ENCODE results near the gene TMEM220. TPM values are rescaled to one million over a fixed set of nuclear protein-coding genes. Genes with fewer than 3 reads are reported as not detected.

The TMEM220 gene
- total and polyA plus RNA-seq, 10 of the 15 experiments (the other 5 are each of a cell fraction or from before 2014, with no cell fraction given) = 0.02 to 0.30 (median 0.06) TPM; not detected in 1

DNA sequence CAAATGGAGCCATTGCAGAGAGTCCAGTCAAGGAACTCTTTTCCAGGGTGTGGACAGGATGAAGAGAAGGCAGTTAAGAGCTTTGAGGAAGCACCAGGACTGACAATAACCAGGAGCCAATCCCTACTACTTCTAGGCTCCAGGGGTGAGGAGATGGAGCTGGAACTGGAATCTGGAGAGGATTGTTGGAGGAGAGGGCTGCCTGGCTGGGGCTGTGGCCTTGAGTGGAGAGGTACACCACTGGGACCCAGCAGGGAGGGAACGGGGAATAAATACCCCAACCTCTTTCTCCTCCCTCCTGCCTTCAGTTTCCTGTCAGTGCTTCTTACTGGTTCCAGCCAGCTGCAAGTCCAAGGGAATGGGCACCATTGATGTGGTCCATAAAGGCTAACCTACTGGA lies 32.2 kb upstream of the TMEM220 start:
- SMC1A ChIA-PET (ENCODE audit: uncharacterized antibody, unreplicated experiment) = no interaction called here
- no TSS peak for BruUV-seq (replicated peaks)
- Histone ChIP-seq H3K4me2 (ENCODE audit: control insufficient read depth, insufficient read depth) (no peak overlapping the region), H3K79me2 (ENCODE audit: control insufficient read depth, insufficient read depth, low read length) (no peaks in the 10 kb centered on the region), H3K9me3 (replicated peaks; ENCODE audit: control insufficient read depth, insufficient read depth, low read length) (no peaks in the 10 kb centered on the region), H3K9ac (ENCODE audit: control insufficient read depth, insufficient read depth, low read length) (no peak overlapping the region), H3K27ac (ENCODE audit: control insufficient read depth, insufficient read depth) (no peak overlapping the region), H3K36me3 (ENCODE audit: control insufficient read depth in 2 of 2, insufficient read depth in 2 of 2, low read length in 1 of 2) (no peaks in the 10 kb centered on the region), H3K27me3 (replicated peaks in 1 of 2; ENCODE audit: control insufficient read depth in 2 of 2, insufficient read depth in 2 of 2, low read length in 1 of 2) (no peaks in the 10 kb centered on the region), H3K4me3 (no peak overlapping the region), H4K20me1 (ENCODE audit: control insufficient read depth, insufficient read depth) (no peaks in the 10 kb centered on the region), H3K4me1 (ENCODE audit: control insufficient read depth, insufficient read depth, low read length) (no peaks in the 10 kb centered on the region), H2AFZ (ENCODE audit: control insufficient read depth, low read depth, low read length) (no peak overlapping the region)
- in situ Hi-C loops (cut with MboI) = no loop called here
- CTCF ChIA-PET = interaction anchor here (1.0 to 1.5 kb wide), 3 partner anchors 7 to 11 kb away, joined by 3 read pairs; no protein-coding TSS in a partner anchor
- no peak for DNase-seq (ENCODE audit: low read depth, low spot score)
- RAD21 ChIA-PET (ENCODE audit: unreplicated experiment) = no interaction called here
- no peak for ATAC-seq
- TF ChIP-seq DPF2 (IDR thresholded peaks at IDR 0.05) (no peak), CEBPB (IDR thresholded peaks at IDR 0.05; ENCODE audit: borderline replicate concordance in 1 of 2, low read depth in 2 of 2, low read length in 2 of 2) (no peak), YBX1 (IDR thresholded peaks at IDR 0.05) (no peak), KLF5 (IDR thresholded peaks at IDR 0.05; ENCODE audit: partially characterized antibody) (no peak), TCF3 (IDR thresholded peaks at IDR 0.05; ENCODE audit: borderline replicate concordance, insufficient read depth, low read depth, low read length) (no peak), NR2C1 (IDR thresholded peaks at IDR 0.05) (no peak), CREM (IDR thresholded peaks at IDR 0.05; ENCODE audit: low read depth) (no peak), PML (IDR thresholded peaks at IDR 0.05; ENCODE audit: low read length) (no peak), ATF7 (IDR thresholded peaks at IDR 0.05; ENCODE audit: low read depth) (no peak), ZNF217 (IDR thresholded peaks at IDR 0.05) (no peak), EED (IDR thresholded peaks at IDR 0.05; ENCODE audit: low read depth) (no peak), NFYB (IDR thresholded peaks at IDR 0.05; ENCODE audit: insufficient read depth, low read depth, low read length) (no peak), ZNF274 (IDR thresholded peaks at IDR 0.05; ENCODE audit: insufficient read depth, insufficient read length) (no peak), ZBED1 (IDR thresholded peaks at IDR 0.05; ENCODE audit: borderline replicate concordance) (no peak), BHLHE40 (IDR thresholded peaks at IDR 0.05; ENCODE audit: borderline replicate concordance in 1 of 2, low read depth in 2 of 2, low read length in 1 of 2) (no peak), NR2F1 (conservative IDR thresholded peaks at IDR 0.05) (no peak), SREBF2 (IDR thresholded peaks at IDR 0.05; ENCODE audit: low read length) (no peak)
- TF ChIP-seq, protein P1, sequence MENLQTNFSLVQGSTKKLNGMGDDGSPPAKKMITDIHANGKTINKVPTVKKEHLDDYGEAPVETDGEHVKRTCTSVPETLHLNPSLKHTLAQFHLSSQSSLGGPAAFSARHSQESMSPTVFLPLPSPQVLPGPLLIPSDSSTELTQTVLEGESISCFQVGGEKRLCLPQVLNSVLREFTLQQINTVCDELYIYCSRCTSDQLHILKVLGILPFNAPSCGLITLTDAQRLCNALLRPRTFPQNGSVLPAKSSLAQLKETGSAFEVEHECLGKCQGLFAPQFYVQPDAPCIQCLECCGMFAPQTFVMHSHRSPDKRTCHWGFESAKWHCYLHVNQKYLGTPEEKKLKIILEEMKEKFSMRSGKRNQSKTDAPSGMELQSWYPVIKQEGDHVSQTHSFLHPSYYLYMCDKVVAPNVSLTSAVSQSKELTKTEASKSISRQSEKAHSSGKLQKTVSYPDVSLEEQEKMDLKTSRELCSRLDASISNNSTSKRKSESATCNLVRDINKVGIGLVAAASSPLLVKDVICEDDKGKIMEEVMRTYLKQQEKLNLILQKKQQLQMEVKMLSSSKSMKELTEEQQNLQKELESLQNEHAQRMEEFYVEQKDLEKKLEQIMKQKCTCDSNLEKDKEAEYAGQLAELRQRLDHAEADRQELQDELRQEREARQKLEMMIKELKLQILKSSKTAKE (IDR thresholded peaks at IDR 0.05; ENCODE audit: low read depth, poor library complexity, severe bottlenecking) = no peak
- TF ChIP-seq, protein P2, sequence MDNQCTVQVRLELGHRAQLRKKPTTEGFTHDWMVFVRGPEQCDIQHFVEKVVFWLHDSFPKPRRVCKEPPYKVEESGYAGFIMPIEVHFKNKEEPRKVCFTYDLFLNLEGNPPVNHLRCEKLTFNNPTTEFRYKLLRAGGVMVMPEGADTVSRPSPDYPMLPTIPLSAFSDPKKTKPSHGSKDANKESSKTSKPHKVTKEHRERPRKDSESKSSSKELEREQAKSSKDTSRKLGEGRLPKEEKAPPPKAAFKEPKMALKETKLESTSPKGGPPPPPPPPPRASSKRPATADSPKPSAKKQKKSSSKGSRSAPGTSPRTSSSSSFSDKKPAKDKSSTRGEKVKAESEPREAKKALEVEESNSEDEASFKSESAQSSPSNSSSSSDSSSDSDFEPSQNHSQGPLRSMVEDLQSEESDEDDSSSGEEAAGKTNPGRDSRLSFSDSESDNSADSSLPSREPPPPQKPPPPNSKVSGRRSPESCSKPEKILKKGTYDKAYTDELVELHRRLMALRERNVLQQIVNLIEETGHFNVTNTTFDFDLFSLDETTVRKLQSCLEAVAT (IDR thresholded peaks at IDR 0.05) = no peak
- TF ChIP-seq, protein P3, sequence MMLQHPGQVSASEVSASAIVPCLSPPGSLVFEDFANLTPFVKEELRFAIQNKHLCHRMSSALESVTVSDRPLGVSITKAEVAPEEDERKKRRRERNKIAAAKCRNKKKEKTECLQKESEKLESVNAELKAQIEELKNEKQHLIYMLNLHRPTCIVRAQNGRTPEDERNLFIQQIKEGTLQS (IDR thresholded peaks at IDR 0.05; ENCODE audit: borderline replicate concordance, extremely low read depth, low read depth, low read length) = no peak
- POLR2A ChIA-PET = no interaction called here
- FAIRE-seq = no peak
- intact Hi-C loops (cut with micrococcal nuclease; ENCODE audit: unreplicated experiment) = no loop called here
- WGBS (ENCODE audit: insufficient coverage, insufficient replicate concordance, low lambda C conversion rate, missing lambda C conversion rate) = 89% methylated on average over 1 of the region's 1 CpG

Data from GM12878 (cell line).